Measurements from ENCODE around the gene TGIF2.
A peak's percentile ranks its signal among the peaks of the same experiment; 100 is the strongest.

Gene TGIF2

DNA sequence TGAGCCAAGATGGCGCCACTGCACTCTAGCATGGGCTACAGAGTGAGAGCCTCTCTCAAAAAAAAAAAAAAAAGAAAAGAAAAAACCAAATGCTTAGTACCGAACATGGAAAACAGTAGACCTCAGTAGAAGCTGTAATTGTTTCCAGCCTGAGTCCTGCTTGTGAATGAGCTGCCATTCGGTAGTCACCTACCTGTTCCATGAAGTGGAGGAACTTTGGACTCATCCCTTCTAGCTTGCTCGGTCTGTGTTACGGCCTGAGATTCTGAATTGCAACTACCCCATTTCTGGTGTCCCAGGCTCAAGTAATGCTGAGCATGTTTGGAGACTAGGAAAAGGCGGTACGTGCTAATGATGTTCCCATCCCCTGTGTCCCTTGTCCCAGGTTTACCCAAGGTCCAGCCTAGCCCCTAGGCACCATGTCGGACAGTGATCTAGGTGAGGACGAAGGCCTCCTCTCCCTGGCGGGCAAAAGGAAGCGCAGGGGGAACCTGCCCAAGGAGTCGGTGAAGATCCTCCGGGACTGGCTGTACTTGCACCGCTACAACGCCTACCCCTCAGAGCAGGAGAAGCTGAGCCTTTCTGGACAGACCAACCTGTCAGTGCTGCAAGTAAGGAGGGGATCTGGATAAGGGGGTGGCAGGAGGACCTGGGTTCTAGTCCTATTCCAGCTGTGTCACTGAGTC is 5.1 kb downstream of the TGIF2 start:
- Mint-ChIP-seq H3K4me1 (ENCODE audit: low read depth in 2 of 2) (peaks cover 14 to 25% of the 10 kb centered on the region in 2 donors), H3K27me3 (no peaks in the 10 kb centered on the region), H3K4me3 (no peak overlapping the region), H3K27ac (no peak overlapping the region), H3K9me3 (no peaks in the 10 kb centered on the region), H3K36me3 (ENCODE audit: insufficient read depth) (peaks cover 62% of the 10 kb centered on the region)
- DNase-seq (no peak), ATAC-seq (replicated peaks) (no peak)

DNA sequence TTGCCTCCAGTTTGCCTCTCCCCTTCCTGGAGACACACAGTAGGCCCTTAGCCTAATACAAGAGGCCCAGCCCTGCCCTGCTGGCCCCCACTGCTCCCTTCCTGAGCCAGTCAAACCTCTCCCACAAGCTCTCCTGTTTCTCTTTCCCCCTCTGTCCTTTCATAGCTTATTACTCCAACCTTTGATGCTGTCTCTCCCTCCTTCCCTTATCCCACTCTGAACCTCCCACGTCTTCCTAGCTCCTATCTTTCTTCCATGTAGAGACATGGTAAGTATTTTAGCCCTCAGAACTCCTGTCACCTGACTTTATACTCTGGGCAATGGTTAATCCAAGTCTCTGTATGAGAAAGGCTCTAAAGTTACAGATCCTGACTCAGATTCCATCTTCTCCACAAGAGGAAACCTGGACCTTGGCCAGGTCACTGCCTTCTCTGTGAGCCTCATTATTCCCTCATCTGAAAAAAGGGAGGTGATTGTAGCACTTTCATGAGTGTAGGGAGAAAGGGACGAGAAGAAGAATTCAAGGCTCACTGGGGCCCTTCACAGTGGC is 6.7 kb downstream of the TGIF2 start:
- H3K27me3 Mint-ChIP-seq, result no peaks in the 10 kb centered on the region
- peaks cover 59% of the 10 kb centered on the region for H3K36me3 Mint-ChIP-seq (ENCODE audit: insufficient read depth)
- H3K27ac Mint-ChIP-seq, result peak overlapping the region in 1 of 2 donors; percentile 72
- peaks cover 8 to 19% of the 10 kb centered on the region in 2 donors for H3K4me1 Mint-ChIP-seq (ENCODE audit: low read depth in 2 of 2)
- H3K9me3 Mint-ChIP-seq, result no peaks in the 10 kb centered on the region
- ATAC-seq (replicated peaks), result no peak
- H3K4me3 Mint-ChIP-seq, result no peak overlapping the region
- DNase-seq, result no peak

DNA sequence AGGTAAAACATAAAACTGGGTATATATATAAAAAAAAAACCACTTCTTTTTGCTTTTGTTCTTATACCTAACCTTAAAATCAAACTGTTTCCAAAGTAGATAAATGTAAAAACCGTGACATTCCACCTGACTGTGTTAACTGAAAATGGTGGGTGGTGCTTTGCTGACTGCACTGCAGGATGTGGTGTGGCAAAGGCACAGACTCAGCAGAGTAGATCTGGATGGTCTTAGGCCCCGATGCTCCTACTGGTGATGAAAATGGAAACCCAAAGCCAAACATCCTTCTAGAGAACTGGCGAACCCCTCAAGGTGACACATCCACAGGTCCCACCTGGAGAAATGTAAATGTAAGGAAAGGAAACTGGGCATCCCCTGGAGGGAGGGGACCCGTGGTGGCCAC is 8.9 kb downstream of the TGIF2 start:
- Mint-ChIP-seq H3K27me3 (no peaks in the 10 kb centered on the region), H3K9me3 (no peaks in the 10 kb centered on the region), H3K36me3 (ENCODE audit: insufficient read depth) (peaks cover 56% of the 10 kb centered on the region), H3K4me1 (ENCODE audit: low read depth in 2 of 2) (peaks cover 3 to 15% of the 10 kb centered on the region in 2 donors), H3K27ac (peak overlapping the region in 1 of 2 donors; percentile 54), H3K4me3 (no peak overlapping the region)
- ATAC-seq (replicated peaks) (peak; percentile 56), DNase-seq (no peak)

DNA sequence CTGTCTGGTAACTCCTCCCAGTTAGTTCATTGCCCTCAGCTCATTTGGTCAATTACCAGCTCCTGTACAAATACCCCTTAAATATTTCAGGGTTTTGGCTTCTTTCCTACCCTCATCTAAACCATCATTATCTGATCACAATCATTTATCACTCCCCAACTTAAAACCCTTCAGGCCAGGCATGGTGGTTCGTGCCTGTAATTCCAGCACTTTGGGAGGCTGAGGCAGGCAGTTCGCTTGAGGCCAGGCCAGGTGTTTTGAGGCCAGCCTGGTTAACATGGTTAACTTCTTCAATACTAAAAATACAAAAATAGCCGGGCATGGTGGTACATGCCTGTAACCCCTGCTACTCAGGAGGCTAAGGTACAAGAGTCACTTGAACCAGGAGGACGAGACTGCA is 9.4 kb downstream of the TGIF2 start:
- peak overlapping the region in 1 of 2 donors; percentile 54 for H3K27ac Mint-ChIP-seq
- no peaks in the 10 kb centered on the region for H3K9me3 Mint-ChIP-seq
- peaks cover 3 to 18% of the 10 kb centered on the region in 2 donors for H3K4me1 Mint-ChIP-seq (ENCODE audit: low read depth in 2 of 2)
- peaks cover 56% of the 10 kb centered on the region for H3K36me3 Mint-ChIP-seq (ENCODE audit: insufficient read depth)
- no peak for DNase-seq
- H3K27me3 Mint-ChIP-seq, result no peaks in the 10 kb centered on the region
- ATAC-seq (replicated peaks), result no peak
- no peak overlapping the region for H3K4me3 Mint-ChIP-seq

DNA sequence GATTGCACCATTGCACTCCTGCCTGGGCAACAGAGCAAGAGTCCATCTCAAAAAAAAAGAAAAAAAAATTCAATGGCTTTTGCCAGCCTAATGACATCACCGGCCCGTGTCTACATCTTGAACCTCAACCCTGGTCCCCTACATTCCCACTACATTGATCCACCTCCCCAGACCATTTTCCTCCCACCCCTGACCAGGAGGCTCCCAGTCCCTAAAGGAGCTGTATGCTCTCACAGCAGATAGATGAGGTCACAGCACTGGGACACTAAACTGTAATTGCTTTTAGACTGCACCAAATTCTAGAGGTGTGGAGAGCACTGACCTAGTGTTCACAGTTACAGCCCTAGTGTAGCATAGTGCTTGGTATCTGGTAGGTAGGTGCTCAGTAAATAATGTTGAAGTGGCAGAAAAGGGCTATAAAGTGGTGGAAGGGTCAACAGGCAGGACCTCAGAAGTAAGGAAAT is 10.7 kb downstream of the TGIF2 start:
- ATAC-seq (replicated peaks), result no peak
- no peak for DNase-seq
- H3K27ac Mint-ChIP-seq, result no peak overlapping the region
- no peaks in the 10 kb centered on the region for H3K9me3 Mint-ChIP-seq
- no peaks in the 10 kb centered on the region for H3K27me3 Mint-ChIP-seq
- H3K4me3 Mint-ChIP-seq, result no peak overlapping the region
- H3K36me3 Mint-ChIP-seq (ENCODE audit: insufficient read depth), result peaks cover 46% of the 10 kb centered on the region
- peaks cover 3 to 18% of the 10 kb centered on the region in 2 donors for H3K4me1 Mint-ChIP-seq (ENCODE audit: low read depth in 2 of 2)

DNA sequence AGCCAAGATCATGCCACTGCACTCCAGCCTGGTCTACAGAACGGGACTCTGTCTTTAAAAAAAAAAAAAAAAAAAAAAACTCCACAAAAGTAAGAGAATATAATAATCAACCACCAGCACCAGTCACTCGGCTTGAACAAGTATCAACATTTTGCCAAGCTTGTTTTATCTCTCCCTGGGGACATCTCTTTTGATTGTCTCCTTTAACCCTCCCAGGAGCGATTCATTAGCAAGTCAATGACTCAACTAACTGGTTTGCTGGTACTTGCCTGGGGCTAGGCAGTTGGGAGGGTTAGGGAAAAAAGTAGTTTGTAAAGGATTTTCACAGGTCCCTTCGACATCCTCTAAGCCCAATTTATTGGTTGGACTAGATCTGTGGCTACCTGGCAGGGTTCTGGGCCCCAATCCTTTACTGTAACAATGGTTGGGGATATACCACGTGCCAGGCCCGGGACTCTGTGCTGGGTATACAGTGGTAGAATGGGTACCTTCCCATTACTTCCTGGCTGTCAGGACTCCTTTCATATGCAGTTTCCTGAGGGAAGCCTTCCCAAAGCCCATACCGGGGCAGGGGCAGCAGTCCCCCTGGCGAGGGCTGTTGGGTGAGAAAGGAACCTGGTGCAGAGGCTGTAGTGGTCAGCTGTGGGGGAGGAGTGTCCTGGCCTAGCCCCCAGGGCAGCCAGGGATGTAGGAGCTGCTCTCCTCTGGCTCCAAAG is 12.2 kb downstream of the TGIF2 start:
- ATAC-seq (replicated peaks), result no peak
- Mint-ChIP-seq H3K4me1 (ENCODE audit: low read depth in 2 of 2) (peaks cover 3 to 13% of the 10 kb centered on the region in 2 donors), H3K4me3 (no peak overlapping the region)

DNA sequence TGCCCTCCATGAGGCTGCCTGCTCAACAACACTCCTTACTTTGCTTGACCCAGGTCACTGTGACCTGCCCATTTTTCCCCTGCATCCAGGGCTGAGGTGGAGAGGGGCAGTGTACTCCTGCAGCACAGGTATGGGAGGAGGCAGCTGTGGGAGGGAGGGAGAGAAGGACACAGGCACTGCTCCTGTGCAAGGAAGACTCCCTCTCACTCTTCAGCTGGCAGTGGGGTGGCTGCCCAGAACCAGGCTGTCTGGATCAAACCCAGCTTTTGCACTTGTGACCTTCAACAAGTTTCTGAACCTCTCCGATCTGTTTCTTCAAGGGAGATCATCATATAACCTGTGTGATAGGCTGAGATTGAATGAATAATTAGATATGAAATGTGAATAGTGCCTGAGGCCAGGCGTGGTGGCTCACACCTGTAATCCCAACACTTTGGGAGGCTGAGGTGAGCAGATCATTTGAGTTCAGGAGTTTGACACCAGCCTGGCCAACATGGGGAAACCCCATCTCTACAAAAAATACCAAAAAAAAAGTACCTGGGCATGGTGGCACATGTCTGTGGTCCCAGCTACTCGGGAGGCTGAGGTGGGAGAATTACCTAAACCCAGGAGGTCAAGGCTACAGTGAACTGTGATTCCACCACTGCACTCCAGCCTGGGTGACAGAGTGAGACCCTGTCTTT is 14.1 kb downstream of the TGIF2 start:
- ATAC-seq (replicated peaks) (peak; percentile 27), DNase-seq (no peak)
- Mint-ChIP-seq H3K27ac (peak overlapping the region; percentile 73 to 77), H3K9me3 (no peaks in the 10 kb centered on the region), H3K36me3 (ENCODE audit: insufficient read depth) (peaks cover 31% of the 10 kb centered on the region), H3K4me3 (no peak overlapping the region), H3K4me1 (ENCODE audit: low read depth in 2 of 2) (peaks cover 10 to 16% of the 10 kb centered on the region in 2 donors), H3K27me3 (no peaks in the 10 kb centered on the region)

More for the DNA sequence above, 12.2 kb downstream of the TGIF2 start:
- no peaks in the 10 kb centered on the region for H3K27me3 Mint-ChIP-seq
- peaks cover 38% of the 10 kb centered on the region for H3K36me3 Mint-ChIP-seq (ENCODE audit: insufficient read depth)
- H3K9me3 Mint-ChIP-seq, result no peaks in the 10 kb centered on the region
- H3K27ac Mint-ChIP-seq, result peak overlapping the region in 1 of 2 donors; percentile 44
- DNase-seq, result no peak

DNA sequence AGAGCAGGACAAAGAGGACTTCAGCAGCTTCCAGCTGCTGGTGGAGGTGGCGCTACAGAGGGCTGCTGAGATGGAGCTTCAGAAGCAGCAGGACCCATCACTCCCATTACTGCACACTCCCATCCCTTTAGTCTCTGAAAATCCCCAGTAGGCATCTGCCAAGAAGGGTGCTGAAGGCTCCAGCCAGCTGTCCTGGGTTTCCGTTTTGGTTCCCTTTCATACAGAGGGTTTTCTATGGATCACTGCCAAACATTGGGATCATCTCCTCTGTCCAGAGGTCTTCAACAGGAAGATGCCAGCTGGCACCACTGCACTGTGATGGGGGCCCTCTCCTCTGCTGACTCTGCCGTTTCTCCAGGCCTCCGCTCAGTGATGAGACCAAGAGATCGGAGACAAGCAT is 17.9 kb downstream of the TGIF2 start:
- Mint-ChIP-seq H3K4me1 (ENCODE audit: low read depth in 2 of 2) (peaks cover 29 to 36% of the 10 kb centered on the region in 2 donors), H3K4me3 (no peak overlapping the region), H3K27me3 (no peaks in the 10 kb centered on the region), H3K36me3 (ENCODE audit: insufficient read depth) (peaks cover 22% of the 10 kb centered on the region), H3K9me3 (no peaks in the 10 kb centered on the region), H3K27ac (peak overlapping the region in 1 of 2 donors; percentile 62)
- no peak for ATAC-seq (replicated peaks)
- no peak for DNase-seq

DNA sequence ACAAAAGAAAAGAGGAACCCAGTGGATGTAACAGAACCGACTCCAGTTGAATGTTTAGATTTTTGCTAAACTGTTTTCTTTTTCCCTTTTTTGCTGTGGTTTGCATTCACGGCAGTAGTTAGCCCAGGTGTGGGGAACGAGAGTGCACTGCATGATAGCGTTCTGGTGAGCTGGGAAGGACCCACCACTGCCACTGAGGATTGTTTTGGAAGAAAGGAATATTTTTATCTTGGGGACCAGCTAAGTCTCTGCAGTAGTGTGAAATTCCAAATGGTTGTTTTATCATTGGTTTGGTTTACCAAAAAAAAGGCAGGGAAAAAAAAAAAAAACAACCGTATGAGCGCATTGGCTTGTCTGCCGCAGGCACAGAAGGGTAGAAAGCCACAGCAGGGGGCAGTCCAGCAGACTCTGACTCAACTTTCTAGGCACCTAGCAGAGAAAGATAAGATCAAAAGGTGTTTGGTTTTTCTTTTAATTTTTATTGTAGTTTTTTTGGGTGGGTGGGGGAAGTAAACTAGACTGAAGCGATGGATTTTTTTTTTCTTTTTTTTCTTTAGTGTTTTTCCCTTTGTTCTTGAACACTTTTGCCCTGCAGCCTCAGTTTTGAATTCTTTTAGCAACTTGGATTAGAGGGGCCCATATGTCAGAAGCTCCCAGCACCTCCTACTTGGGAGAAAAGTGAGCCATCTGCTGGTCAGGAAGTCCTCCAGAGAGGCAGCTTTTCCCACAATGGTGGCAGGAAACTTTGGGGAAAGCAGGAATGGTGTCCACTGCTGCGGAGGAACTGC is 18.7 kb downstream of the TGIF2 start:
- peaks cover 29 to 32% of the 10 kb centered on the region in 2 donors for H3K4me1 Mint-ChIP-seq (ENCODE audit: low read depth in 2 of 2)
- H3K27ac Mint-ChIP-seq, result peak overlapping the region; percentile 62 to 80
- peaks cover 22% of the 10 kb centered on the region for H3K36me3 Mint-ChIP-seq (ENCODE audit: insufficient read depth)
- ATAC-seq (replicated peaks) (peak; percentile 49), DNase-seq (peak in 2 of 3 experiments; percentile 22 to 24)
- H3K9me3 Mint-ChIP-seq, result no peaks in the 10 kb centered on the region
- H3K4me3 Mint-ChIP-seq, result no peak overlapping the region
- no peaks in the 10 kb centered on the region for H3K27me3 Mint-ChIP-seq

DNA sequence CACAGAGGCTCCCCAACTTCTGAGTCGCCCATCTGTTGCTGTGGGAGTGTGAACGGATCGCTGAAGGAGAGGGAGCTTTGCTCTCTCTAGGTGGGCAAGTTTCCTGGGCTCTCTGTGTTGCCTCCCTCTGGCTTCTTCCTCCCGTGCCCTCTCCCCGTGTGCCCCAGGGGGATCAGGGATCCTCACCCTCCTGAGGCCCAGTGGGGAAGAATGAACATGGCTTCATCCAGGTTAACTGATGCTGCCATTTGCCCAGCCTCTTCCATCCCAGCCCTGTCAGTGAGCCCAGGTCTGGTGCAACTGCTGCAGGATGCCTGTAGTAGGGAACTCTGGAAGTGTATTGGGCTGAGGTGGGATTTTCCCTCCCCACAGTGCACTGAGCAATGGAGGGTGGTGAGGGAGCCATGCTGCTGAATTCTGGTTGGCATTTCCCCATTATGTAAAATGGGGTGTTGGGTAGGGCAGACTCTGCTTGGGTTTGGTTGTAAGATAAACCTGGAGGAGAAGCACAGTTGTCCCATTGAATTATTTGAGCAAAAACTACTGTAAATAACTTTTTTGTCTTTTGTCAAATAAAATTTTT is 20.0 kb downstream of the TGIF2 start:
- H3K27ac Mint-ChIP-seq, result peak overlapping the region; percentile 80 to 90
- DNase-seq (no peak), ATAC-seq (replicated peaks) (no peak)
- H3K36me3 Mint-ChIP-seq (ENCODE audit: insufficient read depth), result peaks cover 19% of the 10 kb centered on the region
- no peak overlapping the region for H3K4me3 Mint-ChIP-seq
- peaks cover 26% of the 10 kb centered on the region in 2 donors for H3K4me1 Mint-ChIP-seq (ENCODE audit: low read depth in 2 of 2)
- no peaks in the 10 kb centered on the region for H3K9me3 Mint-ChIP-seq
- no peaks in the 10 kb centered on the region for H3K27me3 Mint-ChIP-seq

DNA sequence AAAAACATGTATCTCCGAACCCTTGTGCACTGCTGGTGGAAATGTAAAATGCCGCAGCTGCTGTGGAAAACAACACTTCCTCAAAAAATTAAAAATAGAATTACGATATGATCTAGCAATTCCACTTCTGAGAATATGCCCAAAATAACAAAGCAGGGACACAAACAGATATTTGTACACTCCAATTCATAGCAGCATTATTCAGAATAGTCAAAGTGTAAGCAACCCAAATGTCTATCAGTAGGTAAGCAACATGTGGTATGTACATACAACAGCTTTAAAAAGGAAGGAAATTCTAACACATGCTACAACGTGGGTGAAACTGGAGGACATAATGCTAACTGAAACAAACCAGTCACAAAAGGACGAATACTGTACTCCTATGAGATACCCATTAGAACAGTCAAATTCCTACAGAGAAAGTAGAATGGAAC is 26.5 kb downstream of the TGIF2 start:
- ATAC-seq (replicated peaks), result no peak
- peak overlapping the region in 1 of 2 donors; percentile 39 for H3K27ac Mint-ChIP-seq
- no peak for DNase-seq
- no peaks in the 10 kb centered on the region for H3K27me3 Mint-ChIP-seq
- H3K36me3 Mint-ChIP-seq (ENCODE audit: insufficient read depth), result peaks cover 6% of the 10 kb centered on the region
- H3K4me3 Mint-ChIP-seq, result no peak overlapping the region
- H3K4me1 Mint-ChIP-seq (ENCODE audit: low read depth in 2 of 2), result peaks cover 11 to 14% of the 10 kb centered on the region in 2 donors
- no peaks in the 10 kb centered on the region for H3K9me3 Mint-ChIP-seq

DNA sequence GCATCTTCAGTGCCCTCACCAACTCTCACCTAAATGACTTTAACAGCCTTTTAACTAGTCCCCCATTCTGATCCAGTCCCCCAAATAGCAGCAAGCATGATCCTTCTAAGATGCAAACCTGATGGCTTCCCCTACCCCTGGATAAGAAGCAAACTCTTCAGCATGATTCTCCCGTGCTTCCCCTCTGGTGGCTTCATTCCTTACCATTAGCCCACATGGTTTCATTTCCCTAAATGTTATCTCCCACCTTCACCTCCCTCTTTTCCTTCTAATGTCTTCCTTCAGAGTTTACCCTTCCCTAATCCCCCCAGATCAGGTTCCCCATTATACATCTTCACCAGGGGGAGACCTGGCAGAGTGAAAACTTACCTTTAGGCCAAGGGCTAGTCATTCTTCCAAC is 28.1 kb downstream of the TGIF2 start:
- peaks cover 8 to 12% of the 10 kb centered on the region in 2 donors for H3K4me1 Mint-ChIP-seq (ENCODE audit: low read depth in 2 of 2)
- ATAC-seq (replicated peaks) (no peak), DNase-seq (no peak)
- no peaks in the 10 kb centered on the region for H3K27me3 Mint-ChIP-seq
- peaks cover 17% of the 10 kb centered on the region for H3K36me3 Mint-ChIP-seq (ENCODE audit: insufficient read depth)
- H3K27ac Mint-ChIP-seq, result peak overlapping the region in 1 of 2 donors; percentile 8
- H3K9me3 Mint-ChIP-seq, result no peaks in the 10 kb centered on the region
- H3K4me3 Mint-ChIP-seq, result no peak overlapping the region

Measured in effector memory CD8-positive, alpha-beta T cell (primary cell).